Suprapubic skin (tissue), 4 donors: Measurements from ENCODE around the gene DRD2.

ENCODE experiments used
- CTCF ChIP-seq, 2 donors: fragments of 200-600 bp in 1 of 2; fragments of 450-650 bp in 1 of 2; sonication (generic) in 1 of 2; IDR thresholded peaks; one replicate each; pipeline ENCODE4 v1.5.1; 2016 to 2019; ENCODE audit warnings: antibody characterized with exemption in 2 of 2, mild to moderate bottlenecking in 1 of 2, moderate library complexity in 1 of 2
- EP300 ChIP-seq: sonication (generic); formaldehyde crosslinking; IDR thresholded peaks from one replicate; pipeline ENCODE4 v1.6.1; 2017; ENCODE audit warnings: antibody characterized with exemption
- POLR2A ChIP-seq, 2 donors: fragments of 450-650 bp; IDR thresholded peaks; one replicate each; pipeline ENCODE4 v1.6.1; 2017; ENCODE audit warnings: antibody characterized with exemption in 2 of 2, mild to moderate bottlenecking in 2 of 2, moderate library complexity in 2 of 2
- POLR2AphosphoS5 ChIP-seq, 3 donors: sonication (generic); formaldehyde crosslinking; IDR thresholded peaks; one replicate each; pipeline ENCODE4 v1.6.1; 2017; ENCODE audit warnings: antibody characterized with exemption in 3 of 3

GRCh38 chr11:113496026-113496651, 20.9 kb upstream of the DRD2 start:
- TF ChIP-seq CTCF (IDR thresholded peaks at IDR 0.05) = no peak
- TF ChIP-seq POLR2A (IDR thresholded peaks at IDR 0.05) = no peak
- no peak for TF ChIP-seq POLR2AphosphoS5 (IDR thresholded peaks at IDR 0.05)
- no peak for TF ChIP-seq EP300
